IPS-20b (cell line): ENCODE data around the gene GREB1L.
"Not testable (repeated sequence)": the region's sequence is repeated elsewhere in the genome, so short reads cannot be mapped to it uniquely, and the experiment has no call there.

Experiments
- H3K27ac ChIP-seq: one replicate; pipeline ENCODE4 v1.5.1; 2013; ENCODE audit warnings: low read length
- H3K27me3 ChIP-seq: 2 replicates; pipeline ENCODE4 v1.6.1; 2013; ENCODE audit warnings: mild to moderate bottlenecking, low read length, inconsistent platforms; ENCODE audit not compliant: insufficient read depth
- H3K36me3 ChIP-seq: 2 replicates; pipeline ENCODE4 v1.6.1; 2013; ENCODE audit warnings: low read depth, mild to moderate bottlenecking, inconsistent platforms, low read length, moderate library complexity; ENCODE audit not compliant: insufficient read depth
- H3K4me1 ChIP-seq: 2 replicates; pipeline ENCODE4 v1.6.1; 2013; ENCODE audit warnings: mild to moderate bottlenecking, control low read depth, inconsistent platforms, low read length, moderate library complexity; ENCODE audit not compliant: insufficient read depth
- H3K4me3 ChIP-seq: 2 replicates; pipeline ENCODE4 v1.5.1; 2013; ENCODE audit warnings: mild to moderate bottlenecking, low read length, inconsistent platforms
- H3K9ac ChIP-seq: 2 replicates; pipeline ENCODE4 v1.6.1; 2013; ENCODE audit warnings: low read depth, mild to moderate bottlenecking, inconsistent platforms, low read length, moderate library complexity
- H3K9me3 ChIP-seq: 2 replicates; pipeline ENCODE4 v1.6.1; 2013; ENCODE audit warnings: mild to moderate bottlenecking, low read depth, low read length, inconsistent platforms; ENCODE audit not compliant: insufficient read depth

GREB1L gene

GRCh38 chr18:21242141-21242779 lies at the start of gene GREB1L:
Gene GREB1L, plus strand, starts transcription at chr18:21242232. Its CDS starts 141,287 bp downstream, at chr18:21383519.
- no peaks in the 10 kb centered on the region; the same call in 1 of the 2 replicates for H3K4me1 ChIP-seq
- no peaks in the 10 kb centered on the region for H3K9me3 ChIP-seq
- H3K9ac ChIP-seq, result peak within 1 kb of the TSS; percentile 58; the same call in 1 of the 2 replicates
- peak within 1 kb of the TSS; percentile 74 for H3K4me3 ChIP-seq
- H3K27me3 ChIP-seq, result peaks cover 79% of the 10 kb centered on the region
- H3K36me3 ChIP-seq, result no peaks in the 10 kb centered on the region
- H3K27ac ChIP-seq, result no peak within 1 kb of the TSS

DNA sequence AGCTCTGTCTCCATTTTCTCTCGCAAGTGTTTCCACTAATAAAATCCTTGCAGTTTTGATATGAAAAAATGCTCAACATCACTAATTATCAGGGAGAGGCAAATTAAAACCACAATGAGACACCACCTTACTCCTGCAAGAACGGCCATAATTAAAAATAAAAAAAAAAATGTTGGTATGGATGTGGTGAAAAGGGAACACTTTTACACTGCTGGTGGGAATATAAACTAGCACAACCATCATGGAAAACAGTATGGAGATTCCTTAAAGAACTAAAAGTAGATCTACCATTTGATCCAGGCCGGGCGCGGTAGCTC lies 49.8 kb upstream of the GREB1L start:
- H3K36me3 ChIP-seq, result no peaks in the 10 kb centered on the region
- H3K9ac ChIP-seq, result no peak overlapping the region
- no peaks in the 10 kb centered on the region; the same call in 1 of the 2 replicates for H3K27me3 ChIP-seq
- H3K27ac ChIP-seq, result no peak overlapping the region
- H3K4me1 ChIP-seq, result no peaks in the 10 kb centered on the region
- H3K9me3 ChIP-seq, result no peaks in the 10 kb centered on the region
- no peak overlapping the region for H3K4me3 ChIP-seq

GRCh38 chr18:21194871-21195771 lies 46.9 kb upstream of the GREB1L start:
- Histone ChIP-seq H3K27ac (no peak overlapping the region), H3K36me3 (no peaks in the 10 kb centered on the region), H3K9ac (no peak overlapping the region), H3K4me1 (no peaks in the 10 kb centered on the region), H3K9me3 (no peaks in the 10 kb centered on the region), H3K4me3 (no peak overlapping the region), H3K27me3 (no peaks in the 10 kb centered on the region; the same call in 1 of the 2 replicates)

- no peak overlapping the region for H3K9ac ChIP-seq
- no peaks in the 10 kb centered on the region for H3K9me3 ChIP-seq
- H3K27me3 ChIP-seq, result no peaks in the 10 kb centered on the region
- H3K27ac ChIP-seq, result no peak overlapping the region
- no peaks in the 10 kb centered on the region for H3K4me1 ChIP-seq
- no peaks in the 10 kb centered on the region for H3K36me3 ChIP-seq
- no peak overlapping the region for H3K4me3 ChIP-seq
Measured at GRCh38 chr18:21196426-21196825, 45.6 kb upstream of the GREB1L start.

DNA sequence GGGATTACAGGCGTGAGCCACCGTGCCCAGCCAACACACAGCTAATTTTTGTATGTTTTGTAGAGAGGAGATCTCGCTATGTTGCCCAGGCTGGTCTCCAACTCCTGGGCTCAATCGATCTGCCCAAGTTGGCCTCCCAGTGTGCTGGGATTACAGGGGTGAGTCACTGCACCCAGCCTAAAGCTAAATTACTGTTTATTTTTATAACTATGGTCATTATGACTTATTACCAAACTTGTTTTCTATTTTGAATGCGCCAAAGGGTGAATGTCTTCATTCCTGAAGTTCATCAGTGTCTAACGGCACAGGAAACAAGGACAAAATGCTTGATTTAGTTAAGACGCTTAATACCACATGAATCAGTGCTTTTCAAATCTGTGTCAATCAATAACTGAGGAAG lies 38.9 kb upstream of the GREB1L start:
- no peaks in the 10 kb centered on the region for H3K36me3 ChIP-seq
- no peaks in the 10 kb centered on the region for H3K9me3 ChIP-seq
- H3K4me3 ChIP-seq, result no peak overlapping the region
- H3K27ac ChIP-seq, result no peak overlapping the region
- no peaks in the 10 kb centered on the region for H3K4me1 ChIP-seq
- no peaks in the 10 kb centered on the region for H3K27me3 ChIP-seq
- no peak overlapping the region for H3K9ac ChIP-seq

DNA sequence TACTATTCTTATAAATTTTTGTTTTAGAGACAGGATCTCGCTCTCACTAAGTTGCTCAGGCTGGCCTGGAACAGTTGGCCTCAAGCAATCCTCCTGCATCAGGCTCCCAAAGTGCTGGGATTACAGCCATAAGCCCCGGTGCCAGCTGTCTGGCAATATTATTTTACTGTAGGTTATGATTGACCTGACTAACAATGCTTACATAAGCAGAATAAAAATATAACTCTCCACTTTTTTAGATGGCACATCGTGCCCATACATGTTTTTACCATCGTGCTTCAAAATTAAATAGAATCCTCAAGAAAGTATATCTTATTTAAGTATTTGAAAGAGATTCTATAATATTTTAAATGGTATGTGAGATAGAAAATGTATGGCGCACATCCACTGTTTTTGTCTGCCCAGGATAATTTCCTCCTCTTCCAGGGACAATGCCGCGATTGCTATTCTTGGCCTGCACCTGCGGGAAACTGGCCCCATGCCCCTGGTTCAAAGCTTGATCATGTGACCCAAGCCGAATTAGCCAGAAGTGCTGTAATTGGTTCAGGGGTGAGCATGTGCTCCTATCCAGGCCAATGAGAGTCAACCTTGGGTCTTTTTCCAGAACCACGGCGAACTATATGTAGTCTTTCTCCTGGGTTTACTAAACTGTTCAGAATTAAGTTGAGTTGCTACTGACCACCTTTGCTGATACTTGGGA lies 38.3 kb upstream of the GREB1L start:
- H3K4me1 ChIP-seq, result no peaks in the 10 kb centered on the region
- H3K27ac ChIP-seq, result no peak overlapping the region
- H3K27me3 ChIP-seq, result no peaks in the 10 kb centered on the region
- H3K9me3 ChIP-seq, result no peaks in the 10 kb centered on the region
- H3K9ac ChIP-seq, result no peak overlapping the region
- no peak overlapping the region for H3K4me3 ChIP-seq
- H3K36me3 ChIP-seq, result no peaks in the 10 kb centered on the region

GRCh38 chr18:21205695-21206094 lies 36.3 kb upstream of the GREB1L start:
- Histone ChIP-seq H3K4me1 (no peaks in the 10 kb centered on the region), H3K27ac (no peak overlapping the region), H3K36me3 (no peaks in the 10 kb centered on the region), H3K9ac (no peak overlapping the region), H3K4me3 (no peak overlapping the region), H3K27me3 (no peaks in the 10 kb centered on the region), H3K9me3 (no peaks in the 10 kb centered on the region)

DNA sequence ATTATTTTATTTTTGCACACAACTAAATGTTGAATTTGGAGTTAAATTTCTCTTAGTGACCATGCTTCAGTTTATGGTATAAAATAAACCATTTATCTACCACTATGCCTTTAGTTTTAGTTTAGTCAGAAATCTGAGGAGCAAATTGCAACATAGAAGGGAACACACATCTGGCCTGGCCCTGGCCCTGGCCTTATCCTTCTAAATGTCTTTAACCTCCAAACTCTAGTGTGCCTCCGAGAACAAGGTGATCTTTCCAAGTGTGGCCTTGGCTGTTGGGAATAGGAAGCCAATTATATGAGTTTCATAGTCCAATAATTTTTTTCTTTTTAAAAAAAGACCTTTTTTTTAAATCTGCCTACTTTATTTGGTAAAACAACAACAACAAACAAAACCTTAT lies 31.8 kb upstream of the GREB1L start:
- Histone ChIP-seq H3K9ac (no peak overlapping the region), H3K27me3 (peaks cover 5% of the 10 kb centered on the region), H3K36me3 (no peaks in the 10 kb centered on the region), H3K9me3 (no peaks in the 10 kb centered on the region), H3K4me1 (no peaks in the 10 kb centered on the region), H3K4me3 (no peak overlapping the region), H3K27ac (no peak overlapping the region)

- Histone ChIP-seq H3K9ac (no peak overlapping the region), H3K9me3 (no peaks in the 10 kb centered on the region), H3K4me1 (no peaks in the 10 kb centered on the region), H3K4me3 (no peak overlapping the region), H3K27me3 (peaks cover 10% of the 10 kb centered on the region), H3K27ac (no peak overlapping the region), H3K36me3 (no peaks in the 10 kb centered on the region)
Measured at GRCh38 chr18:21210784-21211183, 31.2 kb upstream of the GREB1L start.

- H3K27me3 ChIP-seq, result peaks cover 46% of the 10 kb centered on the region
- not testable (repeated sequence) for H3K9ac ChIP-seq, H3K27ac ChIP-seq, H3K4me1 ChIP-seq, H3K36me3 ChIP-seq, H3K9me3 ChIP-seq, H3K4me3 ChIP-seq
Measured at GRCh38 chr18:21214409-21214808, 27.6 kb upstream of the GREB1L start.

GRCh38 chr18:21215490-21215889 lies 26.5 kb upstream of the GREB1L start:
- no peak overlapping the region for H3K4me3 ChIP-seq

More at GRCh38 chr18:21215490-21215889, 26.5 kb upstream of the GREB1L start:
- Histone ChIP-seq H3K9ac (no peak overlapping the region), H3K9me3 (no peaks in the 10 kb centered on the region), H3K27me3 (peaks cover 57% of the 10 kb centered on the region), H3K4me1 (0 out of 2 replicates have a peak, but pooled peaks cover 3% of the 10 kb centered on the region), H3K27ac (no peak overlapping the region), H3K36me3 (no peaks in the 10 kb centered on the region)
